ENCODE data around the gene TRIM75.
"Not testable (repeated sequence)": the region's sequence is repeated elsewhere in the genome, so short reads cannot be mapped to it uniquely, and the experiment has no call there.

The TRIM75 gene

GRCh38 chr4:165077034-165077578 is 23.4 kb downstream of the TRIM75 start:
- DNase-seq (ENCODE audit: low spot score), result no peak

GRCh38 chr4:165079476-165079875 is 25.8 kb downstream of the TRIM75 start:
- DNase-seq (ENCODE audit: low spot score), result no peak

- DNase-seq (ENCODE audit: low spot score), result not testable (repeated sequence)
Measured at GRCh38 chr4:165084787-165085186, 31.1 kb downstream of the TRIM75 start.

- DNase-seq (ENCODE audit: low spot score), result no peak
Measured at GRCh38 chr4:165085946-165086345, 32.3 kb downstream of the TRIM75 start.

GRCh38 chr4:165088366-165088765 is 34.7 kb downstream of the TRIM75 start:
- no peak for DNase-seq (ENCODE audit: low spot score)

GRCh38 chr4:165092187-165092586 is 38.5 kb downstream of the TRIM75 start:
- not testable (repeated sequence) for DNase-seq (ENCODE audit: low spot score)

GRCh38 chr4:165094873-165095272 is 41.2 kb downstream of the TRIM75 start:
- no peak for DNase-seq (ENCODE audit: low spot score)

- no peak for DNase-seq (ENCODE audit: low spot score)
Measured at GRCh38 chr4:165095291-165095690, 41.6 kb downstream of the TRIM75 start.

- peak; percentile 62 for DNase-seq (ENCODE audit: low spot score)
Measured at GRCh38 chr4:165096776-165097175, 43.1 kb downstream of the TRIM75 start.

- DNase-seq (ENCODE audit: low spot score), result no peak
Measured at GRCh38 chr4:165101641-165102040, 48.0 kb downstream of the TRIM75 start.

- DNase-seq (ENCODE audit: low spot score), result no peak
Measured at GRCh38 chr4:165106518-165106917, 52.9 kb downstream of the TRIM75 start.

Data from GM03348 (cell line).